ENCODE results near the gene USP22. TPM values are rescaled to one million over a fixed set of nuclear protein-coding genes. Genes with fewer than 3 reads are reported as not detected.

The USP22 gene
- polyA plus RNA-seq, 1 donor (not counting 4 experiments of a cell fraction or from before 2014, with no cell fraction given): 111 TPM

- DNase-seq (ENCODE audit: low read depth, low spot score): peak; percentile 85
Observed at GRCh38 chr17:20961586-20961985, 81.2 kb downstream of the USP22 start.

GRCh38 chr17:20960871-20961270, 81.9 kb downstream of the USP22 start:
- H3K36me3 ChIP-seq (ENCODE audit: control insufficient read depth in 2 of 2, extremely low read depth in 1 of 2, insufficient read depth in 2 of 2, low read length in 2 of 2): no peaks in the 10 kb centered on the region
- no peaks in the 10 kb centered on the region for H3K79me2 ChIP-seq (ENCODE audit: control insufficient read depth, insufficient read depth, low read length)
- H2AFZ ChIP-seq (ENCODE audit: control insufficient read depth, low read length): peak overlapping the region; percentile 44
- no peaks in the 10 kb centered on the region for H3K9me3 ChIP-seq (ENCODE audit: control insufficient read depth, low read depth, low read length)
- H3K27ac ChIP-seq (ENCODE audit: control insufficient read depth, insufficient read depth, low read length): peak overlapping the region; percentile 81
- H3K9me1 ChIP-seq (ENCODE audit: control insufficient read depth, extremely low read depth, insufficient read depth, low read length): no peaks in the 10 kb centered on the region
- peak overlapping the region in 1 of 3 experiments; percentile 12 for H3K4me3 ChIP-seq (ENCODE audit: control insufficient read depth in 2 of 3, extremely low read depth in 1 of 3, insufficient read depth in 2 of 3, low read depth in 1 of 3, low read length in 3 of 3)
- H3K9ac ChIP-seq (ENCODE audit: control insufficient read depth, extremely low read depth, insufficient read depth, low read length): no peak overlapping the region
- no peaks in the 10 kb centered on the region for H4K20me1 ChIP-seq (ENCODE audit: control insufficient read depth, extremely low read depth, insufficient read depth, low read length)
- FAIRE-seq: no peak
- H3K4me1 ChIP-seq (ENCODE audit: control insufficient read depth, extremely low read depth, insufficient read depth, low read length): peaks cover 29% of the 10 kb centered on the region
- H3K4me2 ChIP-seq (ENCODE audit: control insufficient read depth, extremely low read depth, insufficient read depth, low read depth, low read length): peak overlapping the region; percentile 74
- no peaks in the 10 kb centered on the region for H3K27me3 ChIP-seq (ENCODE audit: control insufficient read depth, extremely low read depth, insufficient read depth, low read length)
- TF ChIP-seq EZH2 (IDR thresholded peaks at IDR 0.05; ENCODE audit: low read length) (no peak), CTCF (optimal IDR thresholded peaks at IDR 0.05 in 1 of 3, IDR thresholded peaks at IDR 0.05 in 1 of 3, conservative IDR thresholded peaks at IDR 0.05 in 1 of 3; ENCODE audit: extremely low read depth in 1 of 3, insufficient read depth in 2 of 3, low read length in 3 of 3) (no peak)
- DNase-seq (ENCODE audit: low read depth, low spot score): no peak
- dilution Hi-C loops (cut with MboI; ENCODE audit: extremely low pct_ligation_motif_present, low sequenced_read_pairs): no loop called here

More at GRCh38 chr17:20961586-20961985, 81.2 kb downstream of the USP22 start:
- Histone ChIP-seq H3K27ac (ENCODE audit: control insufficient read depth, insufficient read depth, low read length) (peak overlapping the region; percentile 81), H3K36me3 (ENCODE audit: control insufficient read depth in 2 of 2, extremely low read depth in 1 of 2, insufficient read depth in 2 of 2, low read length in 2 of 2) (no peaks in the 10 kb centered on the region), H3K4me2 (ENCODE audit: control insufficient read depth, extremely low read depth, insufficient read depth, low read depth, low read length) (peak overlapping the region; percentile 78), H4K20me1 (ENCODE audit: control insufficient read depth, extremely low read depth, insufficient read depth, low read length) (no peaks in the 10 kb centered on the region), H3K4me3 (ENCODE audit: control insufficient read depth in 2 of 3, extremely low read depth in 1 of 3, insufficient read depth in 2 of 3, low read depth in 1 of 3, low read length in 3 of 3) (peak overlapping the region in 2 of 3 experiments; percentile 18 to 31), H3K27me3 (ENCODE audit: control insufficient read depth, extremely low read depth, insufficient read depth, low read length) (no peaks in the 10 kb centered on the region), H3K9me1 (ENCODE audit: control insufficient read depth, extremely low read depth, insufficient read depth, low read length) (no peaks in the 10 kb centered on the region), H3K9me3 (ENCODE audit: control insufficient read depth, low read depth, low read length) (no peaks in the 10 kb centered on the region), H3K79me2 (ENCODE audit: control insufficient read depth, insufficient read depth, low read length) (no peaks in the 10 kb centered on the region), H3K4me1 (ENCODE audit: control insufficient read depth, extremely low read depth, insufficient read depth, low read length) (peaks cover 23% of the 10 kb centered on the region), H3K9ac (ENCODE audit: control insufficient read depth, extremely low read depth, insufficient read depth, low read length) (peak overlapping the region; percentile 49), H2AFZ (ENCODE audit: control insufficient read depth, low read length) (no peak overlapping the region)
- FAIRE-seq: peak; percentile 98
- dilution Hi-C loops (cut with MboI; ENCODE audit: extremely low pct_ligation_motif_present, low sequenced_read_pairs): no loop called here
- no peak for TF ChIP-seq EZH2 (IDR thresholded peaks at IDR 0.05; ENCODE audit: low read length)
- no peak for TF ChIP-seq CTCF (optimal IDR thresholded peaks at IDR 0.05 in 1 of 3, IDR thresholded peaks at IDR 0.05 in 1 of 3, conservative IDR thresholded peaks at IDR 0.05 in 1 of 3; ENCODE audit: extremely low read depth in 1 of 3, insufficient read depth in 2 of 3, low read length in 3 of 3)

Data from keratinocyte (primary cell).